Right lobe of liver (tissue), 6 donors: Measurements from ENCODE around the gene PERM1. TPM values are rescaled to one million over a fixed set of nuclear protein-coding genes. Genes with fewer than 3 reads are reported as not detected.

Source experiments
- ATAC-seq, 4 donors: fragments of 200-7000 bp; cut with Tn5 transposase; one replicate each; pipeline ENCODE4 v1.9.1; 2020; ENCODE audit warnings: mild to moderate bottlenecking in 4 of 4, moderate library complexity in 4 of 4
- DNase-seq, 3 donors: peaks; one replicate each; pipeline ENCODE4 v3.0.0-alpha.2; 2020
- H3K27ac ChIP-seq, 3 donors: fragments of 200-600 bp; one replicate each; pipeline ENCODE4 v1.8.0; 2022
- H3K27me3 ChIP-seq, 2 donors: fragments of 200-600 bp; one replicate each; pipeline ENCODE4 v1.8.0; 2022
- H3K36me3 ChIP-seq, 4 donors: fragments of 200-600 bp; sonication (generic) in 1 of 4; one replicate each; pipeline versions ENCODE4 v1.5.1 to v1.8.0; 2017 to 2022; ENCODE audit warnings: control low read depth in 1 of 4
- H3K4me1 ChIP-seq, 4 donors: fragments of 200-600 bp; sonication (generic) in 1 of 4; one replicate each; pipeline versions ENCODE4 v1.5.1 to v1.8.0; 2017 to 2022; ENCODE audit warnings: control low read depth in 1 of 4
- H3K4me3 ChIP-seq, 3 donors: fragments of 200-600 bp; one replicate each; pipeline ENCODE4 v1.8.0; 2022
- H3K9me3 ChIP-seq, 4 donors: fragments of 200-600 bp; sonication (generic) in 1 of 4; one replicate each; pipeline versions ENCODE4 v1.5.1 to v1.8.0; 2017 to 2022; ENCODE audit warnings: control low read depth in 1 of 4
- CTCF ChIP-seq, 4 donors: fragments of 200-600 bp in 3 of 4; fragments of 450-650 bp in 1 of 4; IDR thresholded peaks; one replicate each; pipeline versions ENCODE4 v1.5.1 to v1.8.0; 2016 to 2022; ENCODE audit warnings: antibody characterized with exemption in 4 of 4, mild to moderate bottlenecking in 2 of 4
- POLR2A ChIP-seq: fragments of 450-650 bp; IDR thresholded peaks from one replicate; pipeline ENCODE4 v1.6.1; 2017; ENCODE audit warnings: antibody characterized with exemption, mild to moderate bottlenecking
- WGBS: methylation state at CpG from one replicate; pipeline ENCODE4 v1.1.6; 2018; ENCODE audit warnings: low coverage, low lambda C conversion rate; ENCODE audit not compliant: insufficient coverage; ENCODE audit errors: missing lambda C conversion rate; 5-methylcytosine and 5-hydroxymethylcytosine counted together
- intact Hi-C, 2 donors: fragments of 100-400 bp; cut with DNase I; formaldehyde crosslinking; loops; one replicate each; pipeline versions ENCODE4 v1.11.2 to v1.14.1; 2022
- total RNA-seq, 6 experiments: library from RNA; depleted of rRNA in 2 of 6; stranded (reverse); fragments of >200 nt in 2 of 6; fragmentation: NEBNext Ultra II Directional in 3 of 6; extraction: Animal tissue kit (Norgen Biotek cat#: 25700) in 3 of 6; gene quantifications; one replicate each; pipeline versions ENCODE4 v1.1.0 to v1.2.4, GENCODE V29; 2016 to 2023
- donor health status: DM: no; HTN: yes; CAD: no.
- donor health status: DM: no; HTN: no; CAD: no.
- donor health status: DM: no; HTN: no; CAD: no.
- donor health status: DM: no; HTN: yes; CAD: no.
- donor health status: DM: no; HTN: yes; CAD: no.

The PERM1 gene
- total RNA-seq, 6 experiments from 2014 or later = 0.18 to 0.46 (median 0.28) TPM; not detected in 2

DNA sequence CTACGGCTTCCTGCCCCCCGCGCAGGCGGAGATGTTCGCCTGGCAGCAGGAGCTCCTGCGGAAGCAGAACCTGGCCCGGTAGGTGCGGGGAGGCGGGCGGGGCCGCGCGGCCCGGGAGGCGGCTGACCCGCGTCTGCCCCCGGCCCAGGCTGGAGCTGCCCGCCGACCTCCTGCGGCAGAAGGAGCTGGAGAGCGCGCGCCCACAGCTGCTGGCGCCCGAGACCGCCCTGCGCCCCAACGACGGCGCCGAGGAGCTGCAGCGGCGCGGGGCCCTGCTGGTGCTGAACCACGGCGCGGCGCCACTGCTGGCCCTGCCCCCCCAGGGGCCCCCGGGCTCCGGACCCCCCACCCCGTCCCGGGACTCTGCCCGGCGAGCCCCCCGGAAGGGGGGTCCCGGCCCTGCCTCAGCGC, 39.5 kb downstream of the PERM1 start:
- intact Hi-C loops = no loop called here
- TF ChIP-seq POLR2A (no peak), CTCF (IDR thresholded peaks at IDR 0.05) (no peak)
- H3K4me3 ChIP-seq = peak overlapping the region; percentile 21 to 30 (median 27)
- peaks cover 0 to 5% (median 0%) of the 10 kb centered on the region in 4 donors for H3K36me3 ChIP-seq
- H3K4me1 ChIP-seq = peaks cover 0 to 18% (median 6%) of the 10 kb centered on the region in 4 donors
- 0% methylated on average over 10 of the region's 48 CpGs for whole genome bisulfite sequencing
- peak overlapping the region in 1 of 3 donors; percentile 60 for H3K27ac ChIP-seq
- DNase-seq (no peak), ATAC-seq (no peak)
- H3K27me3 ChIP-seq = peaks cover 0 to 16% of the 10 kb centered on the region in 2 donors
- no peaks in the 10 kb centered on the region for H3K9me3 ChIP-seq

- no peaks in the 10 kb centered on the region for H3K9me3 ChIP-seq
- peaks cover 0 to 16% of the 10 kb centered on the region in 2 donors for H3K27me3 ChIP-seq
- peak overlapping the region; percentile 21 to 30 (median 27) for H3K4me3 ChIP-seq
- peaks cover 0 to 18% (median 6%) of the 10 kb centered on the region in 4 donors for H3K4me1 ChIP-seq
- peak overlapping the region in 1 of 3 donors; percentile 60 for H3K27ac ChIP-seq
- H3K36me3 ChIP-seq = no peaks in the 10 kb centered on the region
- DNase-seq = peak in 2 of 3 donors; percentile 69 to 76
- intact Hi-C loops = no loop called here
- TF ChIP-seq CTCF (IDR thresholded peaks at IDR 0.05) (no peak), POLR2A (no peak)
- ATAC-seq = peak; percentile 48 to 53 (median 51)
- 0% methylated on average over 27 of the region's 98 CpGs for WGBS
Observed at GRCh38 chr1:941588-942383, 40.1 kb downstream of the PERM1 start.

DNA sequence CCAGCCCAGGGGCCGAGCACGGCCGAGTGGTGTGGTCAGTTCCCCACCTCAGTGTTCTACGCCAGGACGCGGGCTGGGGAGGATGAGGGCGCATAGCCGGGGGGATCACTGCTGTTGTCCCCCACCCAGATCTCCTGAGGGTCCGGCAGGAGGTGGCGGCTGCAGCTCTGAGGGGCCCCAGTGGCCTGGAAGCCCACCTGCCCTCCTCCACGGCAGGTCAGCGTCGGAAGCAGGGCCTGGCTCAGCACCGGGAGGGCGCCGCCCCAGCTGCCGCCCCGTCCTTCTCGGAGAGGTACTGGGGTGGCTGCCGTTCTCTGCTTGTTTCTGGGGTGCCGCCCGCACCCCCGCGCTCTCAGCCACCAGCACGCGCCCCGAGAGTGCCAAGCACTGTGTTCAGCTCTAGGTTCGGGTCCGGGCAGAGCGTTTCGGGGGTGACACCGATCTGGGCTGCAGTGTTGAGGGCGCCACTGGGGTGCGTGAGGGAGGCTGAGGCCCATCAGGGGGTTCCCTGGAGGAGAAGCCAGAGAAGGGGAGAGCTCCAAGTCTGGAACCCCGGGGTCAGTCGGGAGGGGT, 40.8 kb downstream of the PERM1 start:
- intact Hi-C loops = no loop called here
- Histone ChIP-seq H3K36me3 (no peaks in the 10 kb centered on the region), H3K9me3 (no peaks in the 10 kb centered on the region), H3K4me1 (peaks cover 0 to 18% (median 6%) of the 10 kb centered on the region in 4 donors), H3K27me3 (peaks cover 0 to 16% of the 10 kb centered on the region in 2 donors), H3K4me3 (peak overlapping the region in 2 of 3 donors; percentile 26 to 30), H3K27ac (peak overlapping the region in 1 of 3 donors; percentile 60)
- WGBS = 0% methylated on average over 13 of the region's 36 CpGs
- no peak for TF ChIP-seq CTCF (IDR thresholded peaks at IDR 0.05)
- no peak for TF ChIP-seq POLR2A
- ATAC-seq = peak in 1 of 4 donors; percentile 2
- no peak for DNase-seq

DNA sequence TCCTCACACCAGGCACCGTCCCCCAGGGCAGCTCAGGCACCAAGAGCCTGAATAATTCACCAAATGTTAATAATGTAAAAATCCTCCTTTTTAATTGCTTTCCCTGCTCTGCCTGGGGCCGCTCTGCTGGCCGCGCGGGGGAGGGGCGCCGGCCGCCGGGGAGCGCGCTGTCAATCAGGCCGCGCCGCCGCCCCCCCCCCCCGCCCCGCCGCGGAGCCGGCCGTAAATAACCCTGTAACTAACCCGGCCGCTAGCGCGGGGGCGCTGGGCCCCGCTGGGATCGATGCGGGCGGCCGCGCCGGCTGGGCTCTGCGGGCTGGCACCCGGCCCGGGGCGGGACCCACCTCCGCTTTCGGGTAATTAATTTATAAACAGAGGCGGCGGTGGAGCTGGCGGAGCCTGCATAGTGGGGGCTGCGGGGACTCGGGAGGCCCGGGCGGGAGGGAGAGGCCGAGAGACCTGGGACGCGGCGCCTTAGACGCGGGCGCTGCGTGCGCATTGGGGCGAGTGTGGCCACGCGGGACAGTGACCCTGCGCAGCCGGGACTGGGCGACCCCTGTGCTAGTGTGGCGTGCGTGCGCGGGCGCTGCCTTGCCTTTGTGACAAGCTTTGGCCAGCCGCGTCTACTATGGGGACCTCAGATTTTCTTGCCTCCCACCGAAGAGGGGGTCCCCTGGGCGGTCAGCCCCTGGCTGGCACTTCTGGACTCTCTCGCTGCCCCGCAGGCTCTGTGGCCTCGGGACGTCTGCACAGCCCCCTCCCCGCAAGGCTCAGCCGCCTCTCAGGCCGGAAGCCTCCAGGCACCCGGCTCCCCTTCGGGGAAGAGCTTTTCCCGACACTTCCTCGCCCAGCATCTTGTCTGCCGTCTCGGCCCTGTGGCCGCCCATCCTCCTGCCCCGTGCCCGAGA, 41.5 kb downstream of the PERM1 start:
- peak in 1 of 3 donors; percentile 66 for DNase-seq
- Histone ChIP-seq H3K4me3 (peak overlapping the region in 2 of 3 donors; percentile 9 to 26), H3K27me3 (peaks cover 0 to 16% of the 10 kb centered on the region in 2 donors), H3K27ac (peak overlapping the region in 1 of 3 donors; percentile 60), H3K4me1 (peaks cover 0 to 22% (median 6%) of the 10 kb centered on the region in 4 donors), H3K9me3 (no peaks in the 10 kb centered on the region), H3K36me3 (no peaks in the 10 kb centered on the region)
- peak; percentile 1 to 26 (median 16) for ATAC-seq
- TF ChIP-seq POLR2A (no peak), CTCF (IDR thresholded peaks at IDR 0.05) (no peak)
- intact Hi-C loops = no loop called here
- WGBS = 0% methylated on average over 1 of the region's 86 CpGs
